ENCODE results near the gene NSG2. TPM values are rescaled to one million over a fixed set of nuclear protein-coding genes. Genes with fewer than 3 reads are reported as not detected.

The NSG2 gene
- total RNA-seq, 1 donor from 2014 or later = 0.09 TPM

DNA sequence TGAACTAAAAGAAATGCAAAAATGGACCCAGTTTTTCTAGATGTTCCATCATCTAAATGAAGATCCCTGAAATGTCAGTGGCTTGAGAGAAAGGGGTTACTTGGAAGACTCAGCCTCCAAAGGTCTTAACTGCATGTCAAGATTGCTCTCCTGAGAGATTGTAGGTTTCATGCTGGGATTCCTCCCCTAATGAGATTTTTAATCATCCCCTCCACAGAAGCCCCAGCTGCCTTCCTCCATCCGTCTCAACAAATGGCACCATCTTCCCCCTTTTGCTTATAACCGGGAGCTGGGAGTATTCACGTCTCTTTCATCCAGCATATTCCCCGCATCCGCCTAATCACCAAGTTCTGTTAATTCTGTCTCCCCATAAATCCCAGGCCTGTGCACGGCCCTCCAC, 104.5 kb downstream of the NSG2 start:
- no peaks in the 10 kb centered on the region for H3K36me3 ChIP-seq (ENCODE audit: insufficient read depth, low read length)
- Mint-ChIP-seq H3K27ac (ENCODE audit: unreplicated experiment) (no peak overlapping the region), H3K36me3 (ENCODE audit: low read depth, unreplicated experiment) (no peaks in the 10 kb centered on the region), H3K27me3 (ENCODE audit: low read depth, unreplicated experiment) (peaks cover 48% of the 10 kb centered on the region), H3K9me3 (ENCODE audit: unreplicated experiment) (peaks cover 4% of the 10 kb centered on the region), H3K4me1 (ENCODE audit: low read depth, unreplicated experiment) (no peaks in the 10 kb centered on the region), H3K4me3 (ENCODE audit: unreplicated experiment) (no peak overlapping the region)
- H3K9ac ChIP-seq (ENCODE audit: low read length) = no peak overlapping the region
- no peaks in the 10 kb centered on the region for H3K9me3 ChIP-seq (ENCODE audit: insufficient read depth, low read depth, low read length)
- no peak for DNase-seq (ENCODE audit: low read depth)
- H3K79me2 ChIP-seq (ENCODE audit: insufficient read depth, low read length) = no peaks in the 10 kb centered on the region
- no peak overlapping the region for H2AFZ ChIP-seq (ENCODE audit: low read depth, low read length)
- no peak overlapping the region for H3K27ac ChIP-seq (ENCODE audit: low read depth, low read length)
- TF ChIP-seq EZH2 (IDR thresholded peaks at IDR 0.05; ENCODE audit: insufficient read depth, low read length) = no peak
- TF ChIP-seq, protein P1, sequence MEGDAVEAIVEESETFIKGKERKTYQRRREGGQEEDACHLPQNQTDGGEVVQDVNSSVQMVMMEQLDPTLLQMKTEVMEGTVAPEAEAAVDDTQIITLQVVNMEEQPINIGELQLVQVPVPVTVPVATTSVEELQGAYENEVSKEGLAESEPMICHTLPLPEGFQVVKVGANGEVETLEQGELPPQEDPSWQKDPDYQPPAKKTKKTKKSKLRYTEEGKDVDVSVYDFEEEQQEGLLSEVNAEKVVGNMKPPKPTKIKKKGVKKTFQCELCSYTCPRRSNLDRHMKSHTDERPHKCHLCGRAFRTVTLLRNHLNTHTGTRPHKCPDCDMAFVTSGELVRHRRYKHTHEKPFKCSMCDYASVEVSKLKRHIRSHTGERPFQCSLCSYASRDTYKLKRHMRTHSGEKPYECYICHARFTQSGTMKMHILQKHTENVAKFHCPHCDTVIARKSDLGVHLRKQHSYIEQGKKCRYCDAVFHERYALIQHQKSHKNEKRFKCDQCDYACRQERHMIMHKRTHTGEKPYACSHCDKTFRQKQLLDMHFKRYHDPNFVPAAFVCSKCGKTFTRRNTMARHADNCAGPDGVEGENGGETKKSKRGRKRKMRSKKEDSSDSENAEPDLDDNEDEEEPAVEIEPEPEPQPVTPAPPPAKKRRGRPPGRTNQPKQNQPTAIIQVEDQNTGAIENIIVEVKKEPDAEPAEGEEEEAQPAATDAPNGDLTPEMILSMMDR (IDR thresholded peaks at IDR 0.05; ENCODE audit: insufficient read depth, low read depth, low read length) = no peak
- no peaks in the 10 kb centered on the region for H4K20me1 ChIP-seq (ENCODE audit: insufficient read depth, low read length)
- FAIRE-seq = no peak
- H3K27me3 ChIP-seq (ENCODE audit: insufficient read depth, low read length) = no peaks in the 10 kb centered on the region
- H3K4me3 ChIP-seq (ENCODE audit: insufficient read depth, low read depth, low read length) = no peak overlapping the region
- H3K4me2 ChIP-seq (ENCODE audit: low read length) = no peak overlapping the region
- no peaks in the 10 kb centered on the region for H3K4me1 ChIP-seq (ENCODE audit: insufficient read depth, low read length)

DNA sequence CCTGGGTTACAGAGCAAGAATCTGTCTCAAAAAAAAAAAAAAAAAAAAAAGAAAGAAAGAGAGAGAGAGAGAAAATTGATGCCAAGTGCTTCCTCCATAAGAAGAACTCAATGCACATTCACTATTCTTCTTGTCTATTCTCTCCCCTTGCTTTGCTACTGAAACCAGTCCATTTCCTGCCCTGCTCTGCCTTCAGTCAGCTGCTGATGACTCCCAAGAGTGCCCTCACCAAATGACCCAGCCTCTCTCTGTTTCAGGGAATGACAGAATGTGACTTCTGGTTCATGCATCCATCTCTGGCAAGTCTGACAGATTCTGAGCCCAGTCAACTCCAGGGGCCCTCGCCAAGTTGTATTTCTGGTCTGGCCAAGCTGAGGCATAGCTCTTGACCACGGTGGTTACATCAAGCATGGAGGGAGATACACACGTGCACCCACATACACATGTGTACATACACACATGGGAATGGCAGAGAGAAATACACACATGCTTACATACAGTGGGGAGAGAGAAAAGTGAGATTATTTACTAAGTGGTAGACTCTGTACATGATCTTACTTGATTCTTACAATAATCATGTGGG, 106.2 kb downstream of the NSG2 start:
- Mint-ChIP-seq H3K4me3 (ENCODE audit: unreplicated experiment) (no peak overlapping the region), H3K36me3 (ENCODE audit: low read depth, unreplicated experiment) (no peaks in the 10 kb centered on the region), H3K9me3 (ENCODE audit: unreplicated experiment) (peaks cover 7% of the 10 kb centered on the region), H3K27ac (ENCODE audit: unreplicated experiment) (no peak overlapping the region), H3K27me3 (ENCODE audit: low read depth, unreplicated experiment) (peaks cover 32% of the 10 kb centered on the region), H3K4me1 (ENCODE audit: low read depth, unreplicated experiment) (no peaks in the 10 kb centered on the region)
- Histone ChIP-seq H3K79me2 (ENCODE audit: insufficient read depth, low read length) (no peaks in the 10 kb centered on the region), H3K9me3 (ENCODE audit: insufficient read depth, low read depth, low read length) (no peaks in the 10 kb centered on the region), H3K4me3 (ENCODE audit: insufficient read depth, low read depth, low read length) (no peak overlapping the region), H3K36me3 (ENCODE audit: insufficient read depth, low read length) (no peaks in the 10 kb centered on the region), H4K20me1 (ENCODE audit: insufficient read depth, low read length) (no peaks in the 10 kb centered on the region), H3K9ac (ENCODE audit: low read length) (no peak overlapping the region), H3K4me2 (ENCODE audit: low read length) (no peak overlapping the region), H2AFZ (ENCODE audit: low read depth, low read length) (no peak overlapping the region), H3K27me3 (ENCODE audit: insufficient read depth, low read length) (no peaks in the 10 kb centered on the region), H3K4me1 (ENCODE audit: insufficient read depth, low read length) (no peaks in the 10 kb centered on the region), H3K27ac (ENCODE audit: low read depth, low read length) (no peak overlapping the region)
- no peak for TF ChIP-seq EZH2 (IDR thresholded peaks at IDR 0.05; ENCODE audit: insufficient read depth, low read length)
- TF ChIP-seq, protein P1 (IDR thresholded peaks at IDR 0.05; ENCODE audit: insufficient read depth, low read depth, low read length) = no peak
- FAIRE-seq = no peak
- no peak for DNase-seq (ENCODE audit: low read depth)

DNA sequence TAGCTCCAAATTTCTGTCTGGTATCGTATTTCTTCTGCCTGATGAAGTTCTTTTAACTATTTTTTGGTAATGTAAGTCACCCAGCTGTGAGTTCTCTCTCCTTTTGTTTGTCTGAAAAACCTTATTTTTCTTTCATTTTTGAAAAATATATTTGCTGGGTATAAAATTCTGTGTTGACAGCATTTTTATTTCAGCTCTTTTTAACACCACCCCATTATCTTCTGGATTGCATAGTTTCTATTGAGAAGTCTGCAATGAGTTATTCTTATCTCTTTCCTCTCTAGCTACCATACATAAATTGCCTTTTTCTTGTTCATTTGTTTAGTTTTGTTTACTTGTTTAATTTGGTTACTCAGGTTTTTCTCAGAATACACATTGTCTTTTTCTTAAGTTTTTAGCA, 109.1 kb downstream of the NSG2 start:
- Histone ChIP-seq H3K9ac (ENCODE audit: low read length) (no peak overlapping the region), H4K20me1 (ENCODE audit: insufficient read depth, low read length) (no peaks in the 10 kb centered on the region), H3K4me1 (ENCODE audit: insufficient read depth, low read length) (no peaks in the 10 kb centered on the region), H3K36me3 (ENCODE audit: insufficient read depth, low read length) (no peaks in the 10 kb centered on the region), H3K27ac (ENCODE audit: low read depth, low read length) (no peak overlapping the region), H3K27me3 (ENCODE audit: insufficient read depth, low read length) (no peaks in the 10 kb centered on the region), H2AFZ (ENCODE audit: low read depth, low read length) (no peak overlapping the region), H3K4me3 (ENCODE audit: insufficient read depth, low read depth, low read length) (no peak overlapping the region), H3K4me2 (ENCODE audit: low read length) (no peak overlapping the region), H3K79me2 (ENCODE audit: insufficient read depth, low read length) (no peaks in the 10 kb centered on the region), H3K9me3 (ENCODE audit: insufficient read depth, low read depth, low read length) (no peaks in the 10 kb centered on the region)
- Mint-ChIP-seq H3K27me3 (ENCODE audit: low read depth, unreplicated experiment) (peaks cover 8% of the 10 kb centered on the region), H3K4me1 (ENCODE audit: low read depth, unreplicated experiment) (no peaks in the 10 kb centered on the region), H3K9me3 (ENCODE audit: unreplicated experiment) (peaks cover 15% of the 10 kb centered on the region), H3K36me3 (ENCODE audit: low read depth, unreplicated experiment) (no peaks in the 10 kb centered on the region), H3K27ac (ENCODE audit: unreplicated experiment) (no peak overlapping the region), H3K4me3 (ENCODE audit: unreplicated experiment) (no peak overlapping the region)
- no peak for TF ChIP-seq EZH2 (IDR thresholded peaks at IDR 0.05; ENCODE audit: insufficient read depth, low read length)
- TF ChIP-seq, protein P1 (IDR thresholded peaks at IDR 0.05; ENCODE audit: insufficient read depth, low read depth, low read length) = no peak
- DNase-seq (ENCODE audit: low read depth) (no peak), FAIRE-seq (no peak)

Measured in astrocyte (in vitro differentiated cells and primary cell).